Stimulated activated CD4-positive, alpha-beta T cell treated with anti-CD3 and anti-CD28 coated beads, Interleukin-12 subunit alpha, Interleukin-12 subunit beta, amount 100 ng/mL, for 48 hours (primary cell): ENCODE measurements around the gene FAM107B.
A peak's percentile ranks its signal among the peaks of the same experiment; 100 is the strongest.
"Not testable (repeated sequence)": the region's sequence is repeated elsewhere in the genome, so short reads cannot be mapped to it uniquely, and the experiment has no call there.

Source experiments
- DNase-seq, 3 donors: peaks; one replicate each; pipeline ENCODE4 v3.0.0-alpha.2; 2020; ENCODE audit warnings: low read depth in 2 of 3, low spot score in 1 of 3

Gene FAM107B

DNA sequence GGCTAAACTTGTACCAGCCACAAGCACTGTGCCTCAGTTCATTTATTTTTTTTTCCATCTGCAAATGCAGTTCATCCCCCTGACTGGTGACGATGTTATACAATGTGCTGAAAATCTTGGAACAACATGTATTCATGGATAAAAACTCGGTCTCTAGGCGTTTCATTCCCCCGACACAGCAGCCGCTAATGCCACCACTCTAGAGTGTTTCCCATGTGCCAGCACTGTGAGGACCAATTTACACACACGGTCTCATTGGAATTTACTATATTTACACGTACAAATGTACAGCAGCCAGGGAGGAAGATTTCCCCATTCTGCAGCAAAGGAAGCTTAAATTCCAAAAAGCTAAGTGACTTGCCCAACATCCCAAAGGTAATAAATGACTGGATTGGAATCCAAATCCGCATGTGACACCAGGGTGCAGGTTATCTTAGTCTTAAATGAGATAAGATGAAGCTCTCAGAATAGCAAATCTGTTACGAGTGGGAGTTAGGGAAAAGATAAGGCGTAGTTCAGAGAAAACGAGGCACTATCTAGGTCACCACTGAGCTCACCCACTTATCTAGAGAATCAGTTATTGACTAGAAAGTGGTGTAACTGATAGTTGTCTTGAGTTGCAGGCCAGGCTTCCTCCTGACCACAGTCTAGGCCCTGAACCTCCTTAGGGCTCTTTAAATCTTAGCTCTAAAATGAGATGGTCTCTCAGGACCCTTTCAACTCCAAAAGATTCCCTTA is 36.7 kb downstream of the FAM107B start:
- DNase-seq, result no peak

DNA sequence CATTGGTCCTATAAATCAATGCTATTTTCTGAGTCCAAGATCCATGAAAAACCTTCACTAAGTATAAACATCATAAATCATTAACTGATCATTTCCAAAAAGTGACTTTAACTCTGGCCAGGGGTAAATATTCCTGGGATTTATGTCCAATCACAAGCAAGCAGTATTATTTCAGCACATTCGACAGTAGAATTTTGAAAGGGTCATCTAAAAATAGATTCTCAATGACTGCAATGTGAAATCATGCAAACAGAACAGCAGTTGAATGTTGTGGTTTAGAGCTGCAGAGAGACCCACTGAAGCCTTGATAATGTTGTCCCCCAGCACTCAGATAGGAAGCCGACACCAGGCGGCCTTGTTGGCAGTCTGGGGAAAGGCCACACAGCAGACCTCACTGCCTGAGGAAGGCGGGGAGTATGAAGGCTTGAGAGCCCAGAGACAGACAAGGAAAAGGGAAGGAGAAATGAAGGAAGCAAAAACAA is 38.1 kb downstream of the FAM107B start:
- DNase-seq, result no peak

DNA sequence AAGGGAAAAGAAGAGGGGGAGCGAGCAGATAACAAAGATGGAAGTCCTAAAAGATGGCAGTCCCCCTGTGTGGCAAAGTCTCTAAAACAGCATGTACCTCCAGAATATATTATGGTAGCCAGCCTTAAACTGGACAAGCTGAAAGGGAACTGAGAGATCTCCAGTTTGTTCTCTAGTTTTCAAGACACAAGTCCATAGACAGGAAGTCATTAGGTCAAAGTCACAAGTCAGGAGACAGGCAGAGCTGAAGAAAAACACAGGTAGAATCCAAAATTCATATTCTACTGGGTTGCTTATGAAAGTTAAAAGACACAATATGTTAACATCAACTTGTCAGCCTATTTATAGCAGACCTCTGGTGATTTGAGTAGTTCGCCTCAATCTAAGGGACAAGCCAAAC is 38.7 kb downstream of the FAM107B start:
- no peak for DNase-seq

DNA sequence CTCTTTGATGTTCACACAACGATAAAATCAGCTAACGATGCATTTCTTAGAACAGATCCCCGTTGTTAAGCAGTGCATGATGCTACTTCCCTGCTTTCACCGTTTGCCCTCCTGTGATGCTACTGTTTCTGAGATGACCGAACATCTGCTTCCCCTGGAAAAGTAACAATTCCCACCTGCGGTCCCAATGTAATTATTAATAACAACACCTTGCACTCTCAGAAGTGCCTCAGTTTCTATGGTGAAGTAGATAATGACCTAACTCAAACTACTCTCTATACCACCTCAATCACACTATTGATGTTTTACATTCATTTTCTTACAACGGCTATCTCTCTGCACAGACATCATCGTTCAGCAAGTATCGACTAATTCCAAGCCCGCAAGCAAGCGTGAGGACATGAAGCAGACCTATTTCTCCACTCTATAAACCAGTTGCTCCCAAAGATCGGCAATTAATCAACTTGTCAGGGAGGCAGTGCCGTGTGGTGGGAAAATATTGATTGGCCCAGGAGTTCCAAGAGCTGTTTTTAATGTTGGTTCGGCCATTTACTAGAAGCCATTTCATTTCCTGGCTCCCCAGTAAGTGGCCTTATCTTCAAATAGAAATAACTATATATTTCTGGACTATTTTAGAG is 42.7 kb downstream of the FAM107B start:
- DNase-seq, result no peak

- no peak for DNase-seq
Observed at GRCh38 chr10:14728346-14728745, 46.4 kb downstream of the FAM107B start.

DNA sequence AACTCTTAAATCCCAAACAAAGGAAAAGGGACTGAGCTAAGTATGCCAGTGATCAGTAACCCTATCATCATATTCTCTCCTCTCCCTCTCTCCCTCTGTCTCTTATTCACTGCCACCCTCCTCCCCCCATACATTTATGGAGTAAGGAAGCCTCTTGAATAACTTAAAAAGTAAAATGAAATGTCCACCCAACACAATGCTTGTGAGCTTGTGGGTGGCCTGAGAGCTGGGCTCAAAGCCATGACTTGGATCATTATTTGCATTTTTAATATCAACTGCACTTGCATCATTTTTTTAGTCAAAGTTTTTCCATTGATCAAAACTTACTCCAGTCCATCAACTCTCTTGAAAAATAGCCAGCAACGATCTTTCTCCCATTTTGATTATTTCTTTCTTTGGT is 46.8 kb downstream of the FAM107B start:
- no peak for DNase-seq

DNA sequence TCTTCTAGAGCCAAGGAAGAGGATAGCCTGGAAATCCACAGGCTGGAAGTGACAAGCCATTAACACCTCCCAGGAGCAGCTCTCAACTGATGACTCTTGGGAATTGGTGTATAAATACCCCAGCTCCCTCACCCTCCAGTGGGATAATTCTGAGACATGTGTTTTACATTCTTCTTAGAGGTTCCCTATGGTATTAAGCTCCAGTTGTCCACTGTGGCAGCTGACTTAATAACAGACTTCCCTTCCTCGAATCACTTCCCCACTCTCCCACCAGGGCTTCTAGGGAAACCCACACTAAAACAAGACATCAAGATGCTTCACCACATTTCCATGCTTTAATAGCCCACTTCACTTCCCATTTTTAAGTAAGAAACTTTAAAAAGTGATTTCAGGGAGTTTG is 47.2 kb downstream of the FAM107B start:
- no peak for DNase-seq

DNA sequence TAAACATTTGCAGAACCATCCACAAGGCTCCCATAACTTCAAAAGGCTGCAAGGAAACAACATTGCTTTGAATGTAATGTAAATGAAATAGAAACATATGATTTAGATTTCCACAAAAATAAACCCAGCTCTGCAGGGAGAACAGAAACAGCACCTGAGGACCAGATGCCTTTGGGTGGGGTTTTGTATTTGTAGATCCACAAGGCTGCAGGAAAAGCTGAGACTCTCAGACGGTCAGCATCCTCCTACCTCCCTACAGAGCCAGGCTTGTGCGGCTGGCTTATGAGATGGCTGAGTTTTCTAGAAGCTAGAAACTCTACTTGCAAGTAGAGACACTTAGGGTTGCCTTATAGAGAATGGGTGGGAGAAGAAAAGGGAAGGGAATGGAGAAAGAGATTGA is 49.8 kb downstream of the FAM107B start:
- DNase-seq, result no peak

DNA sequence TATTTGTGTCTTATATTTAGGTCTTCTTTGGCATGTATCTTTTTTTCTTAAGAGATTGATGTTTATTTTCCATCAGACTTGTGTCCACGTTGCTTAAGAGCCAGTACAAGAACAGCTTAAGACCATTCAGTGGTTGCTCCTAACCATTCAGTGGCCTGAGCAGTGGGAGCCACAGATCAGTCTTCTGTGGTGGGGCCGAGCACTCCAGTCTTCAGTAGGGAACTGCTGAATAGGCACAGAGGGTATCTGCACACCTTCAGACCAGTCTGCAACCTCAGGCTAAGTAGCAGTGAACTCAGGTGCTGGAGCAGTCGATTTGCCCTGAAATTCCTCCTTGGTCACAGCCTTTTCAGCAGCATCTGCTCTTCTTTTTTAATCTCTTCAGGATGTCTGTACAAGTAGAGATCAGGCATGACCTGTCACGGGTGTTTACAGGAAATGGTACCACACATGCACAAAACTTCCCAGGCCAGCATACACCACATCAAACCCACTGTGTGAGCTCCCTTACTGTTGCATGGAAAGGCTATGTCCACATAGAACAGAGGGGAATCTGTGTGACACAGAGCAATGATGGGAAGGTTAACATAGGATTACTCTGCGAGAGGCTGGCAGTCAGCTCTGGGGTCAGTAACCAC is 51.5 kb downstream of the FAM107B start:
- DNase-seq, result peak in 1 of 3 donors; percentile 4

GRCh38 chr10:14717552-14717951 is 57.1 kb downstream of the FAM107B start:
- DNase-seq, result no peak

- no peak for DNase-seq
Observed at GRCh38 chr10:14712991-14713424, 61.7 kb downstream of the FAM107B start.

DNA sequence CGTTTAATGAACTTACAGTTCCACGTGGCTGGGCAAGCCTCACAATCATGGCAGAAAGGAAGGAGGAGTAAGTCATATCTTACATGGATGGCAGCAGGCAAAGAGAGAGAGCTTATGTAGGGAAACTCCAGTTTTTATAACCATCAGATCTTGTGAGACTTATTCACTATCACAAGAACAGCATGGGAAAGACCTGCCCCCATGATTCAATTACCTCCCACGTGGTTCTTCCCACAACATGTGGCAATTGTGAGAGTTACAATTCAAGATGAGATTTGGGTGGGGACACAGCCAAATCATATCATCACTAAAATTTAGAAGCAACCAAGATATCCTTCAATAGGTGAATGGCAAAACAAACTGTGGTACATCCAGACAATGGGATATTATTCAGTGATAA is 65.4 kb downstream of the FAM107B start:
- not testable (repeated sequence) for DNase-seq

GRCh38 chr10:14707481-14707880 is 67.2 kb downstream of the FAM107B start:
- no peak for DNase-seq

DNA sequence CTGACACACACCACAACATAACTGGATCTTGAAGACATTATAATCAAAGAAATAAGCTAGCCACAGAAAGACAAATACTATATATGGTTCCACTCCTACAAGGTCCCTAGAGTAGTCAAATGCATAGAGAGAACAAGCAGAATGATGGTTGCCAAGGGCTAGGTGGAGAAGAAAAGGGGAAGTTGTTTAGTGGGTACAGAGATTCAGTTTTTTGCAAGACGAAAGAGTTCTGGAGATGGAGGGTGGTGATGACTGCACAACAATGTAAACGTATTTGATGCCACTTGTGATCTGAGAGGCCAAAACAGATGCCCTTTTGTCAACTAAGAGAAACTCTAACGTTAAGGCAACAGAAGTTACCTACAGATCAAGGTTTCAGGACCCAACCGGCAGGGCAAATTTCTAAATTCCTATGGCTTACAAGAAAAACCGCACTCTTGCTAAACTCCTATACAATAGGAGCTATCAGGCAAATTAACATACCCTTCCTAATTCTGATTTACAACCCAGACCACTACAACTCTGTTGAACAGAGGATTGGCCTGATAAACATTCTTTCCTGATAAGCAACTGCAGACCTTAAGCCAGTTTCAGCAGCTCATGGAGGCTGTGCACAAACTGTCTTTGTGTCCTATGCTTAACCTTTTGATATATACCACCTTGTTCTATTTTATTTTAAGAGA is 69.0 kb downstream of the FAM107B start:
- DNase-seq, result no peak

- DNase-seq, result no peak
Observed at GRCh38 chr10:14703631-14704001, 71.1 kb downstream of the FAM107B start.

DNA sequence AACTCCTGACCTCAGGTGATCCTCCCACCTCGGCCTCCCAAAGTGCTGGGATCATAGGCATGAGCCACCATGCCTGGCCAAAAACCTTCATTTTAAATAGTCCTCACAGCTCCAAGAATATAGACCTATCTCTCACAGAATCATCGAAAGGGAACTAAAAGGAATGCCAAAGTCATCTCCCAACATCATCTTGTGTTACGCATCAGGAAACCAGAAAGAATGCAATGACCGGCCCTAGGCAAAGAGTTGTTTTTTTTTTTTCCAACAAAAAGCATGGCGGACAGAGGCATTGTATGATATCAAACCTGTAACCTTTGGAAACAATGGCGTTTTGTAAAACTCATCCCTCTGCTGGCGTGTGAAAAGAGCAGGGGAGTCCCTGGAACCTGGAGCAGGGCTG is 73.2 kb downstream of the FAM107B start:
- DNase-seq, result no peak

DNA sequence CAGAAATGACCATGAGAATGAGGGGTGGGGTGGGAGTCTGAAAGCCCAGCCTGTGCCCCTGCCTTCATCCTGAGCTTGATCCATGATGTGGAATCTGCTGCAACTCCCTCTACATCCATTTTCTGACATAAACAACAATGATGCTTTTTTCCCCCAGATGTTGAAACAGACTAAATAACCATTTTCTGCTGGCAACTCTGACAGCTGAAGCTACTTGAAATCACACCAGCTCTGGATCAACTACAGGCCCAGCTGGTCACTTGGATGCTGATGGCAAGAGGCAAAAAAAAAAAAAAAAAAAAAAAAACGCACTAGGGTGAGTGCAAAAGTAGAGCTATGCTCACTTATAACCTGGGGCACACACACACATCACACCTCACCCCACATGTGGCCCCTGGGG is 74.2 kb downstream of the FAM107B start:
- no peak for DNase-seq

DNA sequence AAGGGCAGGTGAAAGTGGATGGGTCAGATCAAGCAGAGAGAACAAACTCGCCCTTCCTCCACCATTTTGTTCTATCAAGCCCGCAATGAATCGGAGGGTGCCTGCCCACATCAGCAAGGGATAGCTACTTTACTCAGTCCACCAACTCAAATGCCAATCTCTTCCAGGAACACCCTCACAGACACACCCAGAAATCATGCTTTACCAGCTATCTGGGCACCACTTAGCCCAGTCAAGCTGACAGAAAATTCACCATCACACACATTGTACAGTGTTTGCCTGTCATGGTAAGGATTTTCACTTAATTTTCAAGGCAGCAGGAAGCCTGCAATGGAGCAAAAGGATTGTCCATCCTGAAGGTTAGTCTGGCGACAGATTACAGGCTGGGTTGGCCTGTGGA is 75.2 kb downstream of the FAM107B start:
- DNase-seq, result no peak

GRCh38 chr10:14698829-14699170 is 75.9 kb downstream of the FAM107B start:
- DNase-seq, result no peak

DNA sequence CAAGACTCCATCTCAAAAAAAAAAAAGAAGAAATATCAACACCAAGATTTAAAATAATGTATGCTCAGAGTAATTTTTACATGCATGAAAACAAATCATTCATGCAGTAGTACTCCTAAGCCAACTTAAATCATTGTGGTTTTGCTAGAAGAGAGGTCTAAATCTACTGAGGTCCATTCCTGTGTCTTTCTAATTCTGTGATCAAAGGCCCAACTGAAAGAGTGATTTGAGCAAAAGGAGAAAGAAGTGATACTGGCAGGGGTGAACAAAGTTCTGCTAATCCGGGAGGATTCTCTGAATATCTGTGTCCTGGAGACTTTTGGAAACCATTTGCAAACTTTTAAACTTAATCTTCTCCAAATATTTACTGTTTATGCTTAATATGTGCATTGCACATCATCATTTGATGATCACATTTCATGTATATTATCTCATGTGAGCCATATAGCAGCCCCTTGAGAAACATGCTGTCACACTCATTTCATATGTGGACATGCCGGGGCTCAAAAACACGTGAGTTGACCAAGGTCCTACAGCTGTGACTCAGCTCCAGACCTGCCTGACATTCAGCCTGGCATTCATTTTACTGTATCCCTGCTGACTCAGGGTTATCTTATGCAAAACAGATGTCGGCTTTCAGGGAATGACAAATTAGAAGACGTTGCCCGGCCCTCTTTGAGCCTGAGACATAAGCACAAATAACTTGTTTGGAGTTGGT is 76.4 kb downstream of the FAM107B start:
- no peak for DNase-seq

GRCh38 chr10:14697281-14697680 is 77.4 kb downstream of the FAM107B start:
- DNase-seq, result no peak
